HCT116 (cell line): ENCODE measurements around the gene UCK1. TPM values are rescaled to one million over a fixed set of nuclear protein-coding genes. Genes with fewer than 3 reads are reported as not detected.

Experiments
- ATAC-seq: fragments of 200-7000 bp; cut with Tn5 transposase; 2 replicates; pipeline ENCODE4 v1.9.1; 2020; ENCODE audit warnings: mild to moderate bottlenecking, moderate library complexity
- BruUV-seq: library from RNA; stranded (reverse); fragments of 400-500 nt; replicated peaks from 2 replicates; lab custom pipeline; 2021; lab: Mats Ljungman, UMichigan
- CTCF ChIA-PET: fragments of 300-600 bp; sonication (Branson Sonifier 250); formaldehyde crosslinking; loops from one replicate; lab custom pipeline; 2021; ENCODE audit warnings: antibody characterized with exemption; lab: Charles Lee
- POLR2A ChIA-PET: fragments of 300-600, 350-600 bp; sonication (Branson Sonifier 250); formaldehyde crosslinking; loops from one replicate; lab custom pipeline; 2021; ENCODE audit warnings: antibody characterized with exemption; lab: Charles Lee
- RAD21 ChIA-PET, 2 experiments: fragments of 300-600 bp; sonication (Branson Sonifier 250); formaldehyde crosslinking; loops; one replicate each; lab custom pipeline; 2023; ENCODE audit warnings: low total read pairs in 2 of 2; ENCODE audit not compliant: uncharacterized antibody in 2 of 2, unreplicated experiment in 2 of 2, low non-redundant PET in 1 of 2; lab: Charles Lee
- DNase-seq: peaks from one replicate; pipeline ENCODE4 v3.0.0-alpha.2; 2010; ENCODE audit warnings: low read depth, low spot score
- H2AFZ ChIP-seq: fragments of 200-600 bp; shearing (Covaris generic), sonication (generic); 2 replicates; pipeline ENCODE4 v1.6.1; 2017; ENCODE audit warnings: low read depth, mixed run types, mixed read lengths, antibody characterized with exemption, low read length; ENCODE audit not compliant: poor library complexity, severe bottlenecking
- H3K27ac ChIP-seq: 2 replicates; pipeline ENCODE4 v1.5.1; 2012; ENCODE audit warnings: low read depth, low read length
- H3K27me3 ChIP-seq: fragments of 200-600 bp; sonication (generic); 2 replicates; pipeline ENCODE4 v1.6.1; 2016; ENCODE audit warnings: mixed run types, low read length, mixed read lengths; ENCODE audit not compliant: insufficient read depth
- H3K36me3 ChIP-seq, 2 experiments: fragments of 200-500 bp in 1 of 2; fragments of 200-600 bp in 1 of 2; sonication (Bioruptor generic) in 1 of 2; sonication (generic) in 1 of 2; 2 replicates each; pipeline versions ENCODE4 v1.5.1 to v1.6.1; 2014 to 2016; ENCODE audit warnings: low read length in 2 of 2, inconsistent platforms in 1 of 2, mixed read lengths in 1 of 2, mixed run types in 1 of 2; ENCODE audit not compliant: insufficient read depth in 2 of 2, control insufficient read depth in 1 of 2
- H3K4me1 ChIP-seq, 2 experiments: fragments of 200-600 bp in 1 of 2; sonication (generic) in 1 of 2; 2 replicates each; pipeline versions ENCODE4 v1.5.1 to v1.6.1; 2012 to 2017; ENCODE audit warnings: low read length in 2 of 2, inconsistent platforms in 1 of 2, mild to moderate bottlenecking in 1 of 2, mixed read lengths in 1 of 2, mixed run types in 1 of 2, moderate library complexity in 1 of 2; ENCODE audit not compliant: insufficient read depth in 2 of 2, control insufficient read depth in 1 of 2
- H3K4me2 ChIP-seq: fragments of 200-600 bp; sonication (generic); 2 replicates; pipeline ENCODE4 v1.6.1; 2017; ENCODE audit warnings: mixed run types, low read length, mixed read lengths
- H3K4me3 ChIP-seq, 2 experiments: fragments of 200-600 bp in 1 of 2; sonication (generic) in 1 of 2; replicated peaks in 1 of 2; 2 replicates each; pipeline ENCODE4 v1.5.1; 2011 to 2016; ENCODE audit warnings: low read length in 2 of 2, control low read depth in 1 of 2, low read depth in 1 of 2, mild to moderate bottlenecking in 1 of 2, mixed read lengths in 1 of 2, mixed run types in 1 of 2
- H3K79me2 ChIP-seq: fragments of 200-600 bp; sonication (generic); 2 replicates; pipeline ENCODE4 v1.6.1; 2017; ENCODE audit warnings: mild to moderate bottlenecking, mixed run types, low read length, moderate library complexity, mixed read lengths; ENCODE audit not compliant: insufficient read depth
- H3K9ac ChIP-seq: fragments of 200-600 bp; sonication (generic); 2 replicates; pipeline ENCODE4 v1.6.1; 2016; ENCODE audit warnings: low read length, mixed read lengths
- H3K9me2 ChIP-seq: fragments of 200-600 bp; sonication (generic), shearing (Covaris generic); 2 replicates; pipeline ENCODE4 v1.6.1; 2017; ENCODE audit warnings: mixed run types, mild to moderate bottlenecking, moderate library complexity; ENCODE audit not compliant: insufficient read depth
- H3K9me3 ChIP-seq, 2 experiments: fragments of 200-500 bp in 1 of 2; fragments of 200-600 bp in 1 of 2; sonication (Bioruptor generic) in 1 of 2; sonication (generic) in 1 of 2; 2 replicates each; pipeline ENCODE4 v1.6.1; 2014 to 2017; ENCODE audit warnings: low read length in 2 of 2, mixed read lengths in 2 of 2, inconsistent platforms in 1 of 2, low read depth in 1 of 2, mild to moderate bottlenecking in 1 of 2, mixed run types in 1 of 2, moderate library complexity in 1 of 2; ENCODE audit not compliant: control insufficient read depth in 1 of 2, insufficient read depth in 1 of 2
- H4K20me1 ChIP-seq: fragments of 200-600 bp; sonication (generic), shearing (Covaris generic); 2 replicates; pipeline ENCODE4 v1.6.1; 2017; ENCODE audit warnings: mixed run types, mild to moderate bottlenecking, moderate library complexity; ENCODE audit not compliant: insufficient read depth
- EZH2 ChIP-seq: fragments of 200-600 bp; sonication (generic); IDR thresholded peaks from 2 replicates; pipeline ENCODE4 v1.6.1; 2017; ENCODE audit warnings: antibody characterized with exemption, mixed run types
- FOSL1 ChIP-seq: IDR thresholded peaks from 2 replicates; pipeline ENCODE4 v1.6.1; 2012; ENCODE audit warnings: low read depth
- RAD21 ChIP-seq: IDR thresholded peaks from 2 replicates; pipeline ENCODE4 v1.6.1; 2012; ENCODE audit warnings: low read depth, mild to moderate bottlenecking
- SP1 ChIP-seq: IDR thresholded peaks from 2 replicates; pipeline ENCODE4 v1.6.1; 2012; ENCODE audit warnings: low read depth
- ZNF274 ChIP-seq: fragments of 200-500 bp; sonication (Bioruptor generic); IDR thresholded peaks from 2 replicates; pipeline ENCODE4 v1.6.1; 2014; ENCODE audit warnings: mild to moderate bottlenecking, low read depth, low read length, inconsistent platforms
- intact Hi-C: fragments of 100-400 bp; cut with micrococcal nuclease; formaldehyde crosslinking; loops from 2 replicates; pipeline ENCODE4 v1.10.0; 2022
- total RNA-seq: library from RNA; stranded (reverse); gene quantifications from one replicate; pipeline ENCODE4 v1.2.1, GENCODE V29; 2021; ENCODE audit not compliant: unreplicated experiment
- TF ChIP-seq, protein P1 (sequence below), 3 experiments: fragments of 200-600 bp in 1 of 3; sonication (generic) in 1 of 3; IDR thresholded peaks in 2 of 3; conservative IDR thresholded peaks in 1 of 3; 2 replicates each; pipeline ENCODE4 v1.5.1; 2012 to 2017; ENCODE audit warnings: low read depth in 2 of 3, low read length in 2 of 3, antibody characterized with exemption in 1 of 3, borderline replicate concordance in 1 of 3, control low read depth in 1 of 3, mild to moderate bottlenecking in 1 of 3, mixed read lengths in 1 of 3, mixed run types in 1 of 3, moderate library complexity in 1 of 3; ENCODE audit not compliant: insufficient read depth in 1 of 3
- TF ChIP-seq, protein P2 (sequence below): IDR thresholded peaks from 2 replicates; pipeline ENCODE4 v1.6.1; 2012

Gene UCK1
- total RNA-seq, 1 experiment from 2014 or later = 17.5 TPM

GRCh38 chr9:131481441-131482342, 49.4 kb downstream of the UCK1 start:
- ChIA-PET POLR2A (no interaction called here), CTCF (no interaction called here), RAD21 (interaction anchor here in 1 of 2 experiments (0.6 kb wide), 1 partner anchor 267 kb away, joined by 3 read pairs; no protein-coding TSS in a partner anchor)
- Histone ChIP-seq H3K79me2 (peaks cover 46% of the 10 kb centered on the region; the same call in 1 of the 2 replicates), H3K4me2 (no peak overlapping the region), H3K36me3 (peaks cover 67 to 82% of the 10 kb centered on the region in 2 experiments), H3K27ac (no peak overlapping the region), H3K4me1 (no peaks in the 10 kb centered on the region), H3K9me2 (no peaks in the 10 kb centered on the region), H3K27me3 (no peaks in the 10 kb centered on the region), H4K20me1 (peaks cover 6% of the 10 kb centered on the region; the same call in 1 of the 2 replicates), H3K9me3 (no peaks in the 10 kb centered on the region), H2AFZ (no peak overlapping the region), H3K4me3 (no peak overlapping the region), H3K9ac (no peak overlapping the region)
- TF ChIP-seq EZH2 = no peak
- TF ChIP-seq, protein P1, sequence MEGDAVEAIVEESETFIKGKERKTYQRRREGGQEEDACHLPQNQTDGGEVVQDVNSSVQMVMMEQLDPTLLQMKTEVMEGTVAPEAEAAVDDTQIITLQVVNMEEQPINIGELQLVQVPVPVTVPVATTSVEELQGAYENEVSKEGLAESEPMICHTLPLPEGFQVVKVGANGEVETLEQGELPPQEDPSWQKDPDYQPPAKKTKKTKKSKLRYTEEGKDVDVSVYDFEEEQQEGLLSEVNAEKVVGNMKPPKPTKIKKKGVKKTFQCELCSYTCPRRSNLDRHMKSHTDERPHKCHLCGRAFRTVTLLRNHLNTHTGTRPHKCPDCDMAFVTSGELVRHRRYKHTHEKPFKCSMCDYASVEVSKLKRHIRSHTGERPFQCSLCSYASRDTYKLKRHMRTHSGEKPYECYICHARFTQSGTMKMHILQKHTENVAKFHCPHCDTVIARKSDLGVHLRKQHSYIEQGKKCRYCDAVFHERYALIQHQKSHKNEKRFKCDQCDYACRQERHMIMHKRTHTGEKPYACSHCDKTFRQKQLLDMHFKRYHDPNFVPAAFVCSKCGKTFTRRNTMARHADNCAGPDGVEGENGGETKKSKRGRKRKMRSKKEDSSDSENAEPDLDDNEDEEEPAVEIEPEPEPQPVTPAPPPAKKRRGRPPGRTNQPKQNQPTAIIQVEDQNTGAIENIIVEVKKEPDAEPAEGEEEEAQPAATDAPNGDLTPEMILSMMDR (IDR thresholded peaks at IDR 0.05 in 2 of 3, conservative IDR thresholded peaks at IDR 0.05 in 1 of 3; ENCODE audit: borderline replicate concordance in 1 of 3, insufficient read depth in 1 of 3, low read depth in 2 of 3, low read length in 2 of 3) = no peak
- no peak for TF ChIP-seq SP1
- TF ChIP-seq RAD21 = no peak
- TF ChIP-seq ZNF274 = no peak
- intact Hi-C loops = no loop called here
- no TSS peak for BruUV-seq
- no peak for DNase-seq
- ATAC-seq = no peak

DNA sequence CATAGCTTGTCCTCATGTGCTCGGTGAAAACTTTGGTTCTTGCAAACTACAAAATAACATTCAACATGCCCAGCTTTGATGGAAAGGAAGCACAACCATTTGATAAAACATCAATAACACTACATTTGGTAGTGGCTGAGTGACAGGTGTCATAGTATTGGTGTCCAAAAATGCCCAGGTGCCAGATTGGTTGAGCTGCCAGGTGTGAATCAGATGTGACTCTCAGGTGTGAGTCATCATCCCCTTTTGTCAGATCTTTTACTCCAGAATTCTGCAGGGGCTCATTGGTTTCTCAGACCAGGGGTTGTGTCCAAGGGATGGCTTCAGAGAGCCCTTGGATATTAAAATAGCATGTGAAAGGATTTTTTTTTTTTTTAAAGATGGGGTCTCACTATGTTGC, 50.8 kb downstream of the UCK1 start:
- Histone ChIP-seq H3K9ac (no peak overlapping the region), H3K4me3 (no peak overlapping the region), H3K36me3 (peaks cover 69 to 71% of the 10 kb centered on the region in 2 experiments; a peak in 3 of 4 replicates), H4K20me1 (peaks cover 6% of the 10 kb centered on the region; the same call in 1 of the 2 replicates), H3K4me1 (no peaks in the 10 kb centered on the region), H3K9me2 (no peaks in the 10 kb centered on the region), H3K27ac (no peak overlapping the region), H3K4me2 (no peak overlapping the region), H3K79me2 (peaks cover 55% of the 10 kb centered on the region; the same call in 1 of the 2 replicates), H3K9me3 (no peaks in the 10 kb centered on the region), H3K27me3 (no peaks in the 10 kb centered on the region), H2AFZ (no peak overlapping the region)
- no peak for ATAC-seq
- ChIA-PET CTCF (no interaction called here), POLR2A (no interaction called here), RAD21 (no interaction called here)
- TF ChIP-seq, protein P2, sequence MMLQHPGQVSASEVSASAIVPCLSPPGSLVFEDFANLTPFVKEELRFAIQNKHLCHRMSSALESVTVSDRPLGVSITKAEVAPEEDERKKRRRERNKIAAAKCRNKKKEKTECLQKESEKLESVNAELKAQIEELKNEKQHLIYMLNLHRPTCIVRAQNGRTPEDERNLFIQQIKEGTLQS = no peak
- peak; percentile 40; the same call in 1 of the 2 replicates for TF ChIP-seq FOSL1
- intact Hi-C loops = no loop called here
- BruUV-seq = no TSS peak
- DNase-seq = no peak
